Neuronal stem cell (in vitro differentiated cells): ENCODE data around the gene ALG1L2.
"Not testable (repeated sequence)": the region's sequence is repeated elsewhere in the genome, so short reads cannot be mapped to it uniquely, and the experiment has no call there.

ENCODE experiments used
- DNase-seq: peaks from one replicate; pipeline ENCODE4 v3.0.0-alpha.2; 2013; ENCODE audit warnings: low spot score
- H2AFZ ChIP-seq: one replicate; pipeline ENCODE4 v1.6.1; 2013; ENCODE audit warnings: mild to moderate bottlenecking, low read length, inconsistent platforms
- H2AK5ac ChIP-seq: 2 replicates; pipeline ENCODE4 v1.6.1; 2013; ENCODE audit warnings: low read depth, mild to moderate bottlenecking, inconsistent platforms, low read length, moderate library complexity, mixed read lengths
- H2BK120ac ChIP-seq: 2 replicates; pipeline ENCODE4 v1.6.1; 2013; ENCODE audit warnings: low read depth, mild to moderate bottlenecking, inconsistent platforms, low read length, moderate library complexity, mixed read lengths
- H2BK12ac ChIP-seq: one replicate; pipeline ENCODE4 v1.6.1; 2013; ENCODE audit warnings: low read length, inconsistent platforms
- H2BK15ac ChIP-seq: 2 replicates; pipeline ENCODE4 v1.6.1; 2013; ENCODE audit warnings: mild to moderate bottlenecking, low read length, inconsistent platforms, mixed read lengths
- H2BK5ac ChIP-seq: one replicate; pipeline ENCODE4 v1.6.1; 2013; ENCODE audit warnings: inconsistent platforms, mild to moderate bottlenecking, low read length, moderate library complexity
- H3K14ac ChIP-seq: one replicate; pipeline ENCODE4 v1.6.1; 2013; ENCODE audit warnings: low read length, inconsistent platforms
- H3K18ac ChIP-seq: 2 replicates; pipeline ENCODE4 v1.6.1; 2013; ENCODE audit warnings: low read length, inconsistent platforms
- H3K23ac ChIP-seq: 2 replicates; pipeline ENCODE4 v1.6.1; 2013; ENCODE audit warnings: low read depth, mild to moderate bottlenecking, mixed read lengths, low read length, inconsistent platforms; ENCODE audit not compliant: poor library complexity
- H3K27ac ChIP-seq: replicated peaks from 3 replicates; pipeline ENCODE4 v1.5.1; 2013; ENCODE audit warnings: low read length, inconsistent platforms
- H3K27me3 ChIP-seq, 3 experiments: 2 replicates each; pipeline ENCODE4 v1.6.1; 2013; ENCODE audit warnings: low read length in 3 of 3, mild to moderate bottlenecking in 2 of 3, inconsistent platforms in 1 of 3, low read depth in 1 of 3, mixed read lengths in 1 of 3, moderate library complexity in 1 of 3; ENCODE audit not compliant: control insufficient read depth in 3 of 3, insufficient read depth in 3 of 3
- H3K36me3 ChIP-seq, 2 donors: replicated peaks in 1 of 2; 2 replicates each; pipeline ENCODE4 v1.6.1; 2013; ENCODE audit warnings: low read length in 2 of 2; ENCODE audit not compliant: control insufficient read depth in 2 of 2, insufficient read depth in 2 of 2
- H3K4ac ChIP-seq: 2 replicates; pipeline ENCODE4 v1.6.1; 2013; ENCODE audit warnings: inconsistent platforms, mild to moderate bottlenecking, low read length, moderate library complexity
- H3K4me1 ChIP-seq, 2 donors: 1 replicate in 1 of 2; 2 replicates in 1 of 2; pipeline ENCODE4 v1.6.1; 2013; ENCODE audit warnings: low read length in 2 of 2, low read depth in 1 of 2; ENCODE audit not compliant: control insufficient read depth in 2 of 2, insufficient read depth in 1 of 2
- H3K4me2 ChIP-seq: one replicate; pipeline ENCODE4 v1.6.1; 2013; ENCODE audit warnings: mild to moderate bottlenecking, low read length, inconsistent platforms; ENCODE audit not compliant: insufficient read depth, poor library complexity, severe bottlenecking
- H3K4me3 ChIP-seq, 2 donors: 2 replicates each; pipeline ENCODE4 v1.5.1; 2013; ENCODE audit warnings: low read length in 2 of 2, mild to moderate bottlenecking in 2 of 2, inconsistent platforms in 1 of 2, moderate library complexity in 1 of 2
- H3K79me1 ChIP-seq: one replicate; pipeline ENCODE4 v1.6.1; 2013; ENCODE audit warnings: low read depth, mild to moderate bottlenecking, inconsistent platforms, low read length, moderate library complexity
- H3K9ac ChIP-seq: one replicate; pipeline ENCODE4 v1.6.1; 2013; ENCODE audit warnings: mild to moderate bottlenecking, low read depth, low read length, inconsistent platforms; ENCODE audit not compliant: poor library complexity
- H3K9me3 ChIP-seq, 2 donors: replicated peaks in 1 of 2; 2 replicates each; pipeline versions ENCODE3 to v1.6.1; 2013; ENCODE audit warnings: low read length in 2 of 2, mild to moderate bottlenecking in 2 of 2, inconsistent platforms in 1 of 2, low read depth in 1 of 2, mixed read lengths in 1 of 2, moderate library complexity in 1 of 2; ENCODE audit not compliant: control insufficient read depth in 2 of 2, insufficient read depth in 1 of 2
- H4K8ac ChIP-seq: one replicate; pipeline ENCODE4 v1.6.1; 2013; ENCODE audit warnings: low read depth, mild to moderate bottlenecking, inconsistent platforms, low read length, moderate library complexity
- H4K91ac ChIP-seq: one replicate; pipeline ENCODE4 v1.6.1; 2013; ENCODE audit warnings: low read length, low read depth, mild to moderate bottlenecking, inconsistent platforms; ENCODE audit not compliant: poor library complexity
- WGBS, 2 donors: extraction: QIAGEN DNeasy Blood & Tissue Kit; methylation state at CpG; one replicate each; pipeline ENCODE4 v1.1.7; 2013; ENCODE audit warnings: missing lambda C conversion rate in 2 of 2, mixed read lengths in 1 of 2; ENCODE audit not compliant: insufficient read length in 2 of 2, insufficient replicate concordance in 1 of 2; ENCODE audit errors: extremely low coverage in 2 of 2; 5-methylcytosine and 5-hydroxymethylcytosine counted together

The ALG1L2 gene

GRCh38 chr3:130146465-130146864 lies 64.8 kb downstream of the ALG1L2 start:
- not testable (repeated sequence) for H3K4me1 ChIP-seq, H2BK120ac ChIP-seq, H3K4ac ChIP-seq, H2BK5ac ChIP-seq, H3K4me2 ChIP-seq, H4K91ac ChIP-seq, H2AFZ ChIP-seq, H2BK12ac ChIP-seq, H4K8ac ChIP-seq, H3K9me3 ChIP-seq, H3K9ac ChIP-seq, H3K14ac ChIP-seq, H3K18ac ChIP-seq, H3K79me1 ChIP-seq, H3K36me3 ChIP-seq, H3K27me3 ChIP-seq, H3K4me3 ChIP-seq, DNase-seq, H3K27ac ChIP-seq, H3K23ac ChIP-seq, H2AK5ac ChIP-seq, H2BK15ac ChIP-seq
- no CpG with 5 or more reads among the region's 6 CpGs for WGBS, 2 donors
